HepG2 (cell line): ENCODE data around the gene LYZ. TPM values are rescaled to one million over a fixed set of nuclear protein-coding genes. Genes with fewer than 3 reads are reported as not detected.

Experiments used
- AHR ChIP-seq: IDR thresholded peaks from 2 replicates; pipeline ENCODE4 v1.6.1; 2018; ENCODE audit warnings: missing genetic modification reagents, missing compliant biosample characterization
- GTF2F1 ChIP-seq: fragments of 150-350 bp; IDR thresholded peaks from 2 replicates; pipeline ENCODE4 v1.6.1; 2014; ENCODE audit warnings: low read length
- HOXD1 ChIP-seq: sonication (generic); formaldehyde crosslinking; IDR thresholded peaks from 2 replicates; pipeline ENCODE4 v1.5.0; 2020; ENCODE audit warnings: missing genetic modification reagents
- IRF2 ChIP-seq: IDR thresholded peaks from 2 replicates; pipeline ENCODE4 v1.6.1; 2018; ENCODE audit warnings: missing genetic modification reagents, missing compliant biosample characterization
- MLLT10 ChIP-seq: sonication (generic); formaldehyde crosslinking; IDR thresholded peaks from 2 replicates; pipeline ENCODE4 v1.4.0; 2020; ENCODE audit warnings: missing genetic modification reagents
- PBX2 ChIP-seq: IDR thresholded peaks from 2 replicates; pipeline ENCODE4 v1.6.1; 2016; ENCODE audit warnings: control low read depth
- PLSCR1 ChIP-seq: sonication (generic); formaldehyde crosslinking; IDR thresholded peaks from 2 replicates; pipeline ENCODE4 v1.5.0; 2020; ENCODE audit warnings: missing genetic modification reagents, mild to moderate bottlenecking, borderline replicate concordance
- POLR2AphosphoS5 ChIP-seq: IDR thresholded peaks from 2 replicates; pipeline ENCODE4 v1.6.1; 2012; ENCODE audit warnings: low read depth, low read length
- REL ChIP-seq: sonication (generic); formaldehyde crosslinking; conservative IDR thresholded peaks from 2 replicates; pipeline ENCODE4 v1.8.0; 2022; ENCODE audit warnings: mild to moderate bottlenecking, missing genetic modification reagents, moderate library complexity
- SALL1 ChIP-seq: sonication (generic); formaldehyde crosslinking; IDR thresholded peaks from 2 replicates; pipeline ENCODE4 v1.8.0; 2022; ENCODE audit warnings: mild to moderate bottlenecking, missing genetic modification reagents
- ZC3H13 ChIP-seq: sonication (generic); formaldehyde crosslinking; IDR thresholded peaks from 2 replicates; pipeline ENCODE4 v1.8.1; 2023; ENCODE audit warnings: mild to moderate bottlenecking, missing genetic modification reagents, moderate library complexity
- ZC3H4 ChIP-seq: sonication (generic); formaldehyde crosslinking; IDR thresholded peaks from 2 replicates; pipeline ENCODE4 v1.4.0; 2020; ENCODE audit warnings: missing genetic modification reagents, borderline replicate concordance
- ZFP41 ChIP-seq: sonication (generic); formaldehyde crosslinking; IDR thresholded peaks from 2 replicates; pipeline ENCODE4 v1.4.0; 2020; ENCODE audit warnings: mild to moderate bottlenecking, missing genetic modification reagents, borderline replicate concordance
- ZNF530 ChIP-seq: sonication (generic); formaldehyde crosslinking; IDR thresholded peaks from 2 replicates; pipeline ENCODE4 v1.5.0; 2020; ENCODE audit warnings: low read depth, mild to moderate bottlenecking, missing genetic modification reagents
- ZNF543 ChIP-seq: sonication (generic); formaldehyde crosslinking; IDR thresholded peaks from 2 replicates; pipeline ENCODE4 v1.4.0; 2020; ENCODE audit warnings: mild to moderate bottlenecking, missing genetic modification reagents
- ZNF615 ChIP-seq: sonication (generic); formaldehyde crosslinking; IDR thresholded peaks from 2 replicates; pipeline ENCODE4 v1.5.0; 2020; ENCODE audit warnings: mild to moderate bottlenecking, missing genetic modification reagents, borderline replicate concordance
- ZZZ3 ChIP-seq: sonication (generic); formaldehyde crosslinking; IDR thresholded peaks from 2 replicates; pipeline ENCODE4 v1.4.0; 2020; ENCODE audit warnings: missing genetic modification reagents, mild to moderate bottlenecking, borderline replicate concordance
- polyA plus RNA-seq, 8 experiments: library from polyadenylated mRNA; depleted of rRNA in 3 of 8; stranded (reverse) in 7 of 8; unstranded in 1 of 8; fragments of >200 nt; fragmentation: Illumina TruSeq in 4 of 8; extraction: Trizol in 4 of 8; gene quantifications; 2 replicates each; pipeline versions ENCODE4 v1.2.1 to v1.2.3, GENCODE V29; 2011 to 2016; ENCODE audit warnings: low read depth in 4 of 8, missing spikeins in 1 of 8, mixed read lengths in 1 of 8; ENCODE audit not compliant: insufficient read depth in 1 of 8
- total RNA-seq, 5 experiments: library from RNA; depleted of rRNA; stranded (reverse); fragments of >200 nt; fragmentation: Illumina TruSeq; extraction: Trizol; gene quantifications; 2 replicates each; pipeline ENCODE4 v1.2.3, GENCODE V29; 2016; ENCODE audit warnings: low read depth in 1 of 5
- TF ChIP-seq, protein P1 (sequence below): sonication (generic); formaldehyde crosslinking; IDR thresholded peaks from 2 replicates; pipeline ENCODE4 v1.8.0; 2022; ENCODE audit warnings: missing genetic modification reagents, mild to moderate bottlenecking, moderate library complexity, borderline replicate concordance
- TF ChIP-seq, protein P2 (sequence below): sonication (generic); formaldehyde crosslinking; IDR thresholded peaks from 2 replicates; pipeline ENCODE4 v1.4.0; 2020; ENCODE audit warnings: missing genetic modification reagents, borderline replicate concordance
- TF ChIP-seq, protein P3 (sequence below): sonication (generic); formaldehyde crosslinking; IDR thresholded peaks from 2 replicates; pipeline ENCODE4 v1.4.0; 2020; ENCODE audit warnings: missing genetic modification reagents

The LYZ gene
- total and polyA plus RNA-seq, 2 of the 13 experiments (the other 11 are each of a cell fraction or from before 2014, with no cell fraction given): 1,788 to 2,054 TPM

- peak; percentile 20; the same call in 1 of the 2 replicates for TF ChIP-seq REL (CRISPR knock-in tag)
- TF ChIP-seq POLR2AphosphoS5: peak; percentile 95
- peak; percentile 83 for TF ChIP-seq HOXD1 (CRISPR knock-in tag)
- TF ChIP-seq ZC3H4: peak; percentile 99
- peak; percentile 96 for TF ChIP-seq ZC3H13 (CRISPR knock-in tag)
- 0 out of 2 replicates have a peak, but pooled peaks have one; percentile 19 for TF ChIP-seq PBX2 (CRISPR knock-in tag)
- peak; percentile 73 for TF ChIP-seq IRF2
- peak; percentile 15; the same call in 1 of the 2 replicates for TF ChIP-seq ZFP41 (CRISPR knock-in tag)
- TF ChIP-seq, protein P1, sequence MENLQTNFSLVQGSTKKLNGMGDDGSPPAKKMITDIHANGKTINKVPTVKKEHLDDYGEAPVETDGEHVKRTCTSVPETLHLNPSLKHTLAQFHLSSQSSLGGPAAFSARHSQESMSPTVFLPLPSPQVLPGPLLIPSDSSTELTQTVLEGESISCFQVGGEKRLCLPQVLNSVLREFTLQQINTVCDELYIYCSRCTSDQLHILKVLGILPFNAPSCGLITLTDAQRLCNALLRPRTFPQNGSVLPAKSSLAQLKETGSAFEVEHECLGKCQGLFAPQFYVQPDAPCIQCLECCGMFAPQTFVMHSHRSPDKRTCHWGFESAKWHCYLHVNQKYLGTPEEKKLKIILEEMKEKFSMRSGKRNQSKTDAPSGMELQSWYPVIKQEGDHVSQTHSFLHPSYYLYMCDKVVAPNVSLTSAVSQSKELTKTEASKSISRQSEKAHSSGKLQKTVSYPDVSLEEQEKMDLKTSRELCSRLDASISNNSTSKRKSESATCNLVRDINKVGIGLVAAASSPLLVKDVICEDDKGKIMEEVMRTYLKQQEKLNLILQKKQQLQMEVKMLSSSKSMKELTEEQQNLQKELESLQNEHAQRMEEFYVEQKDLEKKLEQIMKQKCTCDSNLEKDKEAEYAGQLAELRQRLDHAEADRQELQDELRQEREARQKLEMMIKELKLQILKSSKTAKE (CRISPR knock-in tag): peak; percentile 57
- no peak for TF ChIP-seq MLLT10
- TF ChIP-seq ZNF530: no peak
- TF ChIP-seq ZNF543 (CRISPR knock-in tag): 0 out of 2 replicates have a peak, but pooled peaks have one; percentile 41
- TF ChIP-seq PLSCR1: no peak
- TF ChIP-seq, protein P2, sequence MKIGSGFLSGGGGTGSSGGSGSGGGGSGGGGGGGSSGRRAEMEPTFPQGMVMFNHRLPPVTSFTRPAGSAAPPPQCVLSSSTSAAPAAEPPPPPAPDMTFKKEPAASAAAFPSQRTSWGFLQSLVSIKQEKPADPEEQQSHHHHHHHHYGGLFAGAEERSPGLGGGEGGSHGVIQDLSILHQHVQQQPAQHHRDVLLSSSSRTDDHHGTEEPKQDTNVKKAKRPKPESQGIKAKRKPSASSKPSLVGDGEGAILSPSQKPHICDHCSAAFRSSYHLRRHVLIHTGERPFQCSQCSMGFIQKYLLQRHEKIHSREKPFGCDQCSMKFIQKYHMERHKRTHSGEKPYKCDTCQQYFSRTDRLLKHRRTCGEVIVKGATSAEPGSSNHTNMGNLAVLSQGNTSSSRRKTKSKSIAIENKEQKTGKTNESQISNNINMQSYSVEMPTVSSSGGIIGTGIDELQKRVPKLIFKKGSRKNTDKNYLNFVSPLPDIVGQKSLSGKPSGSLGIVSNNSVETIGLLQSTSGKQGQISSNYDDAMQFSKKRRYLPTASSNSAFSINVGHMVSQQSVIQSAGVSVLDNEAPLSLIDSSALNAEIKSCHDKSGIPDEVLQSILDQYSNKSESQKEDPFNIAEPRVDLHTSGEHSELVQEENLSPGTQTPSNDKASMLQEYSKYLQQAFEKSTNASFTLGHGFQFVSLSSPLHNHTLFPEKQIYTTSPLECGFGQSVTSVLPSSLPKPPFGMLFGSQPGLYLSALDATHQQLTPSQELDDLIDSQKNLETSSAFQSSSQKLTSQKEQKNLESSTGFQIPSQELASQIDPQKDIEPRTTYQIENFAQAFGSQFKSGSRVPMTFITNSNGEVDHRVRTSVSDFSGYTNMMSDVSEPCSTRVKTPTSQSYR (CRISPR knock-in tag): peak; percentile 12; the same call in 1 of the 2 replicates
- TF ChIP-seq GTF2F1: no peak
- TF ChIP-seq, protein P3, sequence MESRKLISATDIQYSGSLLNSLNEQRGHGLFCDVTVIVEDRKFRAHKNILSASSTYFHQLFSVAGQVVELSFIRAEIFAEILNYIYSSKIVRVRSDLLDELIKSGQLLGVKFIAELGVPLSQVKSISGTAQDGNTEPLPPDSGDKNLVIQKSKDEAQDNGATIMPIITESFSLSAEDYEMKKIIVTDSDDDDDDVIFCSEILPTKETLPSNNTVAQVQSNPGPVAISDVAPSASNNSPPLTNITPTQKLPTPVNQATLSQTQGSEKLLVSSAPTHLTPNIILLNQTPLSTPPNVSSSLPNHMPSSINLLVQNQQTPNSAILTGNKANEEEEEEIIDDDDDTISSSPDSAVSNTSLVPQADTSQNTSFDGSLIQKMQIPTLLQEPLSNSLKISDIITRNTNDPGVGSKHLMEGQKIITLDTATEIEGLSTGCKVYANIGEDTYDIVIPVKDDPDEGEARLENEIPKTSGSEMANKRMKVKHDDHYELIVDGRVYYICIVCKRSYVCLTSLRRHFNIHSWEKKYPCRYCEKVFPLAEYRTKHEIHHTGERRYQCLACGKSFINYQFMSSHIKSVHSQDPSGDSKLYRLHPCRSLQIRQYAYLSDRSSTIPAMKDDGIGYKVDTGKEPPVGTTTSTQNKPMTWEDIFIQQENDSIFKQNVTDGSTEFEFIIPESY (CRISPR knock-in tag): no peak; the same call in 1 of the 2 replicates
- no peak; the same call in 1 of the 2 replicates for TF ChIP-seq ZNF615 (CRISPR knock-in tag)
- TF ChIP-seq SALL1 (CRISPR knock-in tag): peak; percentile 67
- TF ChIP-seq AHR (CRISPR knock-in tag): peak; percentile 76; the same call in 1 of the 2 replicates
- TF ChIP-seq ZZZ3: no peak
These were observed 6.5 kb downstream of the LYZ start (continued) for GRCh38 chr12:69354556-69355187.
